Cerebellar cortex (tissue), 1 donor: Measurements from ENCODE around the gene CMSS1.

Experiments used
- DNase-seq: peaks from one replicate; pipeline ENCODE4 v3.0.0-alpha.2; 2015; ENCODE audit warnings: low spot score

The CMSS1 gene

GRCh38 chr3:100149130-100149529, 331.5 kb downstream of the CMSS1 start:
- DNase-seq, result no peak

GRCh38 chr3:100149713-100150415, 332.2 kb downstream of the CMSS1 start:
- DNase-seq, result no peak

DNA sequence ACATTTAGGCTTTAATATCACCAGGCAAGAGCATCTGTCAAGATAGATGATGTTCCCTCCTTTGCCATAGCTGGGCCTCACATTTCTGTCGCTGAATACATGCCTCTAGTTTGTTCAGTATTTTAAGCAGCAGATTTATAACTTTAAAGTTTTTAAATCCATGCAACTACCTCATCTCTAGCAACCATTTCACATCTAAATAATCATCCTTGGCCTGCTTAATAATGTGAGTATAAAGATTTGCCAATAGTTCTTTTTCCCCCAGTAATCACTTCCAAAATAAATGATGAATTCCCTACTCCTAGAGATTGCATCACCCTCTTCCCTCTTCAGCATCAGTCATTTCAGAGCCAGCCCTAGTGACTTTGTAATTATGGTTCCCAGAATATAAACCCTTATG, 332.8 kb downstream of the CMSS1 start:
- no peak for DNase-seq

DNA sequence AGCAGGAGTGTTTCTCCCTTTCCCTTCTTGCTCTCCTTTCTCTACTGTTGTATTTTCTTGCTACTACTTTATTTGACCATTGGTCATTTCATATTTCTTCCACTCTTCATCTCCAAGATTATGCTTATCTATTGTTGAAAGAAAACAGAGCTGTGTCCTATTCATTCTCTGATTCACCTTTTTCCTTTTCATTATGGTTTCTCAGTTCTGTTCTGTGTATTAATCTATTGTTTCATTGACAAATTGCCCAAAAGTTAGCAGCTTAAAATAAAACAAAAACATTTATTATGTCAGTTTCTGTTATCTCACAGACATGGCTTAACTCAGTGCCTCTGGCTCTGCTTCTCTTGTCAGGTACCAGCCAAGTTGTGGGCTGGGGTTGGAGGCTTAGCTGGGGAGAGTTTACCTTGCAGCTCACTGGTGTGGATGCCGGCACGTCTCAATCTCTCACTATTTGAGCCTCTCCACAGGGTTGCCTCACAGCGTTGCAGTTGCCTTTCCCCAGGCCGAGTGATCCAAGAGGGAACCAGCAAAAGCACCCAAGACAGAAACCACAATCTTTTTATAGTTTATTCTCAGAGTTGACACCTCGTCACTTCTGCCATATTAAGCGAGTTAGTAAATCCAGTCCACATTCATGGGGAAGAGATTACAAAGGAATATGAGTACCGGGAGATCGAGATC, 333.5 kb downstream of the CMSS1 start:
- no peak for DNase-seq

GRCh38 chr3:100154171-100154570, 336.5 kb downstream of the CMSS1 start:
- DNase-seq, result no peak

DNA sequence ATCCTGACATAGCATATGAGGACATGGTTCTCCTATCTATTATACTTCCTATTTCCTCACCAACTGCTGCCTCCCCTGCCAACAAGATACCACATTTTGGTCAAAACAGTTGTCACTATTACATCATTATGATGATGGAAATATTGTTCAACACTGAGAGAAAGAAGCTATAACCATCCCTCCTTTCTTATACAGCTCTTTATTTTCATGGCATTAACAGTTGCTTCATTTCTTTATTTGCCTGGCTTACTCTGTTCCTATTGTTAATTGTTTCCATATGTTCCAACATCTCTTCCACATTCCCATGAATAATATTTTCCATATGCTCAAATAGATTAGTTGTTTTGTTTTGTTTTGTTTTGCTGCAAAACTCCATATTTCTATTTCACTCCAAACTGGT, 337.5 kb downstream of the CMSS1 start:
- DNase-seq, result no peak

DNA sequence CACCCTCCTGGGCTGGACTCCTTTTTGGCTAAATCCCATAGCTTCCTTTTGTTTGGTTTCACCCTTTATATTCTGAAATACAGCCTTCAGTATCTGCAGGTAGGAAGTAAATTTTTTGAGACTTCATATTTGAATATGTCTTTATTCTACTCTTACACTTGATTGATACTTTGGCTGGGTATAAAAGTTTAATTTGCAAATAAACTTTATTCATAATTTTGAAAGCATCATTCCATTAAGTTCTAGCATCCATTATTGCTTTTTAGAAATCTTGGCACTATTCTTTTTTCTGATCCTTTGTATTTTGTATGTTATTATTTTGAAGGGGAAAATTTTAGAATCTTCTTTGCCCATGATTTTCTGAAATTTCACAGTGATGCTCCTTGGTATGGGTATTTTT, 337.9 kb downstream of the CMSS1 start:
- DNase-seq, result no peak

- DNase-seq, result no peak
Measured at GRCh38 chr3:100157685-100158084, 340.0 kb downstream of the CMSS1 start.

GRCh38 chr3:100158918-100159330, 341.3 kb downstream of the CMSS1 start:
- DNase-seq, result peak; percentile 93

- no peak for DNase-seq
Measured at GRCh38 chr3:100159331-100160153, 341.9 kb downstream of the CMSS1 start.

GRCh38 chr3:100160521-100160920, 342.9 kb downstream of the CMSS1 start:
- DNase-seq, result no peak

DNA sequence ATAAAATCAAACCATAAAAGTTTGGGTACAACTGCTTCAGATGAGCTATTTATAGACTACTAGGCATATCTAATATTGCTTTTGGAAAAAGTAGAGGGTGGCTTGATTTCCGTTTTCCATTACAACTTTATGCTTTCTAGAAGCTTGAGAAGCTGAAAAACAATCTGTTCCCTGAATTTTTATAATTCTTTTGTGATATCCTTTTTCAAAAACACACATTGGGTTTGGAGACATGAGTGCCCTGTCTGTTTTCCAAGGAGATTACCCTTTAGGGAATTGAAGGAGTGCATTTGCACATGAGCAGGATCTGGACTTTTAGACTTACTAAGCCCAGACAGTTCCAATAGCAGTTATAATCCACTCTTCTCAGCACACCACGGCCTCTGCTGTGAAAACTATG, 346.1 kb downstream of the CMSS1 start:
- no peak for DNase-seq

GRCh38 chr3:100164743-100165142, 347.1 kb downstream of the CMSS1 start:
- DNase-seq, result no peak

- DNase-seq, result no peak
Measured at GRCh38 chr3:100165926-100166550, 348.4 kb downstream of the CMSS1 start.

GRCh38 chr3:100169201-100169920, 351.7 kb downstream of the CMSS1 start:
- DNase-seq, result peak; percentile 52

- no peak for DNase-seq
Measured at GRCh38 chr3:100170486-100170885, 352.8 kb downstream of the CMSS1 start.

- no peak for DNase-seq
Measured at GRCh38 chr3:100171211-100171914, 353.7 kb downstream of the CMSS1 start.

DNA sequence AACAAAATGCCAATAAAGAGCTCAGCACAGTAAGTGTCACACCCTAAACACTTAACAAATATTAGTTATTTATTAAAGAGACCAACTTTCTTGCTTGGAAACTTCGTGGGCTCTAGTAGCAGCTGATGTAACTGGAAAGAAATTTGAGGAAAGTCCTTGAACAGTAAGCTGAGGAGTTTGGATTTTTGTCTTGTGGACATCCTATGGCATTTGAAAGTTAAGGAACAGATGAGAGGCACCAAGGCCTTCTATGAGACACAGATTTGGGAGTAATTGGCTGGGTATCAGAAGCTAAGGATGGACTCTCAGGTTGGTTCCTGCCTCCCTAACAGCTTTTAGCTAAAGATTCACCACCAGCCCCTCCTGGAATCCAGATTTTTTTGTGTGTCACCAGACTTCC, 356.3 kb downstream of the CMSS1 start:
- no peak for DNase-seq

DNA sequence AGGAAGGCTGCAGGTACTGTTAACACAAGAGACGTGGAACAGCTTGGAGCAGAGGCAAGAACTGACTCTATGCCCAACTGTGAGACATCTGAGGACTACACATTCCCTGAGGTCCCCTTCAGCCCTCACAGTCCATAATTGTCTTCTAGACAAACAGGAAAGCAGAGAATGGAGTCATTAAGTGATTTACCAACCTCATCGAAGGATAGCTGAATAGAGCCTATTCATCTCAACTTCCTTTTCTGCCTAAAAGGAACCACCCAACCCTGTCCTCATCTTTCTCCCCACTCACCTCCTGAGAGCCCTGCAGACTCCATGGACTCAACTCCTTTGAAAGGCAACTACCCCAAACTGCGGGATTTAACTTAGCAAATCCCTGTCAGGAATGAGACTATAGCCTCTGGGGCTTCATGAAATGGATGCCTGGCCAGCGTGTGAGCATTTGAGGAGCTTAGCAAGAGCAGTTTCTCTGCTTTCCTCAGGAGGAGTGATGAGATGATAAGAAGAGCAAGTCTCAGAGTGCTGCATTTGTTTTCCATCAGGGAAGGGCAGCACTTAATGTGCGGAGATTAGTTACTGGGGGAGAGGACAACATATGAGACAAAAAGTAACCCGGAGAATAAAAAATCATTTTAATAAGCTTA, 358.1 kb downstream of the CMSS1 start:
- no peak for DNase-seq

- DNase-seq, result no peak
Measured at GRCh38 chr3:100179692-100180349, 362.2 kb downstream of the CMSS1 start.
